Activated naive CD8-positive, alpha-beta T cell treated with anti-CD3 and anti-CD28 coated beads, Interleukin-2, amount 50 U/mL, for 24 hours (primary cell): ENCODE measurements around the gene METTL13.
A peak's percentile ranks its signal among the peaks of the same experiment; 100 is the strongest.
"Not testable (repeated sequence)": the region's sequence is repeated elsewhere in the genome, so short reads cannot be mapped to it uniquely, and the experiment has no call there.

Experiments
- ATAC-seq: fragments of 150-1000 bp; cut with Tn5 transposase; one replicate; pipeline ENCODE4 v1.10.0; 2021
- DNase-seq: peaks from one replicate; pipeline ENCODE4 v3.0.0; 2021
- H3K27ac Mint-ChIP-seq: one replicate; pipeline ENCODE4 v1.8.0; 2021; ENCODE audit warnings: mild to moderate bottlenecking, mixed read lengths
- H3K27me3 Mint-ChIP-seq: one replicate; pipeline ENCODE4 v1.8.0; 2021; ENCODE audit warnings: mixed read lengths
- H3K36me3 Mint-ChIP-seq: one replicate; pipeline ENCODE4 v1.8.0; 2021; ENCODE audit warnings: low read depth, mixed read lengths
- H3K4me1 Mint-ChIP-seq: one replicate; pipeline ENCODE4 v1.8.0; 2021; ENCODE audit warnings: mixed read lengths
- H3K4me3 Mint-ChIP-seq: one replicate; pipeline ENCODE4 v1.8.0; 2021; ENCODE audit warnings: mild to moderate bottlenecking, moderate library complexity, mixed read lengths
- H3K9me3 Mint-ChIP-seq: one replicate; pipeline ENCODE4 v1.8.0; 2021; ENCODE audit warnings: mixed read lengths

The METTL13 gene

DNA sequence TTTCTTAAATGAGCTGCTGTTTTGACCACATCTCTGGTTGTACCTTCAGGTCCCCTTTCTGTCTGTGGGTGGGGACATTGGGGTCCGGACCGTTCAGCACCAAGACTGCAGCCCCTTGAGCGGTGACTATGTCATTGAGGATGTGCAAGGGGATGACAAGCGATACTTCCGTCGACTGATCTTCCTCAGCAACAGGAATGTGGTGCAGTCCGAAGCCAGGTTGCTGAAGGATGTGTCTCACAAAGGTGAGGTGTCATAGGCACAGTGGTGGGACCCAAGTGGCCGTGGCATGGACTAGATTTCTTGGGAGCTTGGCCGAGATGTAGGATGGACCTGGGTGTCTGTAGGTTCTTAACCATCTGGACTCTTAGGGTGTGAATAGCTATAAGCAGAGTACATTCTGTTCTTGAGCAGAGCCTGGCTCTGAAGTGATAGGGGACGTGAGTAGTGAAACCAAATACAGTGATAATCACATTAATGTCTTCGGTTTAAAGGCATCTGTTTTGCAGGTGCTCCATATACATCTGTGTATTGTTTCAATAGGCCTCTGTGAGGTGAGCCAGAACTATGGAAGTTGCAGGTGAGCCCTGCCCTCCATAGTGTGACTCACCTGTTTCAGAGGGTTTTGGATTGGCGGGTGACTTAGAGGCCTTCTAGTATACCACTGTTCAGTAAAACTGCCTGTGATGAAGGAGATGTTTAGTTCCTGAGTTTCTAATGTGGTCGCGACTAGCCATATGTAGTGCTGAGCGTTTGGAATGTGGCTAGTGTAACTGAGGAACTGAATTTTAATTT is 6.4 kb downstream of the METTL13 start:
- ATAC-seq (no peak), DNase-seq (no peak)
- no peaks in the 10 kb centered on the region for H3K27me3 Mint-ChIP-seq
- H3K9me3 Mint-ChIP-seq = no peaks in the 10 kb centered on the region
- H3K36me3 Mint-ChIP-seq = peaks cover 67% of the 10 kb centered on the region
- H3K27ac Mint-ChIP-seq = no peak overlapping the region
- peaks cover 54% of the 10 kb centered on the region for H3K4me1 Mint-ChIP-seq
- no peak overlapping the region for H3K4me3 Mint-ChIP-seq

DNA sequence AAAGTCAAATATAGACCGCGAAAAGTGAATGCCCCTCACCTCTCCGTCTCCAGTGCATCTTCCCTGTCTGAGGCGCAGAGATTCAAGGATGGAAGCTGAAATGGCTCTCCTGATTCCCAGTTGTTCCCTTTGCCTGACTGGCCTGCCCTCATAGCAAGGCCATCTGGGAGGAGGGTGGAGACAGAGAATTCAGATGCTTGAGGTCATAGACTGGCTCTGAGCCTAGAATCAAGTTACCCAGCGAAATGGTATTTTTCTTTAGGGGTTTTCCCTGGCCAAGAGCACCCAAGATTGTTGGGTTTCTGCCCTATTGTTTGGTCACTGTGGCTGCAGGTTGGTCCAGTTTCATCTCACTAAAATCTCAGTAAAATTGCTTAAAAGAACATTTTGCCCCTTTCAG is 7.2 kb downstream of the METTL13 start:
- no peak overlapping the region for H3K27ac Mint-ChIP-seq
- no peak overlapping the region for H3K4me3 Mint-ChIP-seq
- DNase-seq (no peak), ATAC-seq (no peak)
- H3K36me3 Mint-ChIP-seq = peaks cover 64% of the 10 kb centered on the region
- H3K4me1 Mint-ChIP-seq = peaks cover 53% of the 10 kb centered on the region
- H3K9me3 Mint-ChIP-seq = no peaks in the 10 kb centered on the region
- H3K27me3 Mint-ChIP-seq = no peaks in the 10 kb centered on the region

DNA sequence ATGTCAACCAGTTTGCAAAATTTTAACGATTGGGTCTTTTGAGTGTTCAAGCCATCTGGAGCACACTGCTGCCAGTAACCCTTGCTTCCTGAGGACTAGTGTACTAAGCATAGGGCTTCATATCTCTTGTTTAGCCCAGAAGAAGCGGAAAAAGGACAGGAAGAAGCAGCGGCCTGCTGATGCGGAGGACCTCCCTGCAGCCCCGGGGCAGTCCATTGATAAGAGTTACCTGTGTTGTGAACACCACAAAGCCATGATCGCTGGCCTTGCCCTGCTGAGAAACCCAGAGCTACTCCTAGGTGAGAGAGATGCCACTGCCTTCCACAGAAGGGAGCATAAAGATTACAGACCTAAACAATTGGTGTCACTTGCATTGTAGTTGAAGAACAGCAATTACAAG is 8.9 kb downstream of the METTL13 start:
- H3K4me1 Mint-ChIP-seq = peaks cover 54% of the 10 kb centered on the region
- ATAC-seq (no peak), DNase-seq (no peak)
- H3K27me3 Mint-ChIP-seq = no peaks in the 10 kb centered on the region
- H3K36me3 Mint-ChIP-seq = peaks cover 75% of the 10 kb centered on the region
- no peak overlapping the region for H3K27ac Mint-ChIP-seq
- H3K4me3 Mint-ChIP-seq = no peak overlapping the region
- H3K9me3 Mint-ChIP-seq = no peaks in the 10 kb centered on the region

DNA sequence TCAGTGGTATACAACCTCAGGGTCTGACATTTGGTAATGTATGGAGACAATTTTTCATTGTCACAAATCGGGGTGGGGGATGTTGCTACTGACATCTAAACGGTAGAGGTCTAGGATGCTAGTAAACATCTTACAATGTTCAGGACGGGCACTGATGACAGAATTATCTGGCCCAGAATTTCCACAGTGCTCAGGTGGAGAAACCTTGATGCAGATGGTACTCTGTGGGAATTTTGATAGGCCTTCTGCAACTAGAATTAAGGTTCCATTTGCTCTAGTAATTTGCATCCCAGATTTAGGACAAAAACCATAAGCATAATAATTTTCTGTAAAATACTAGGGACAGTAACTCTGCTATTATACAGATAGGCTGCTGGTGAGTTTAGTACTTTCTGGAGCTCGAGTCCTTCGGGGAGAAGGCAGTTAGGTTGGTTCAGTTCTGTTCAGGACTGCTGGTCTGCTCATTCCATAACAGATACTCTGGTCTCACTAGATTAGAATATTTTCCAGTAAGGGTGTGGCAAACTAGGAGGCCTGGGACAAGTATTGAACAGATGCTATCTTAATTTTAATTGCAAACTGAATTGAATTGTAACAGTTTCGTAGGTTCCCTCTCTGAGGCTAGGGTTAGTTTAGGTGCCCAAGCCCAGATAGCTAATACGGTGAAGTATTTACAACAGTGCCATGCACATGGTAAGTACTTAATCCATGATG is 11.4 kb downstream of the METTL13 start:
- Mint-ChIP-seq H3K4me3 (no peak overlapping the region), H3K27me3 (no peaks in the 10 kb centered on the region), H3K4me1 (peaks cover 32% of the 10 kb centered on the region), H3K9me3 (no peaks in the 10 kb centered on the region), H3K36me3 (peaks cover 79% of the 10 kb centered on the region), H3K27ac (peak overlapping the region; percentile 52)
- ATAC-seq (no peak), DNase-seq (no peak)

- no peak for ATAC-seq
- DNase-seq = no peak
- H3K27me3 Mint-ChIP-seq = no peaks in the 10 kb centered on the region
- no peaks in the 10 kb centered on the region for H3K9me3 Mint-ChIP-seq
- peaks cover 29% of the 10 kb centered on the region for H3K4me1 Mint-ChIP-seq
- H3K27ac Mint-ChIP-seq = peak overlapping the region; percentile 91
- H3K4me3 Mint-ChIP-seq = peak overlapping the region; percentile 5
- H3K36me3 Mint-ChIP-seq = peaks cover 81% of the 10 kb centered on the region
Observed at GRCh38 chr1:171793636-171794035, 12.2 kb downstream of the METTL13 start.

GRCh38 chr1:171794085-171794484 is 12.6 kb downstream of the METTL13 start:
- peaks cover 29% of the 10 kb centered on the region for H3K4me1 Mint-ChIP-seq
- H3K27me3 Mint-ChIP-seq = no peaks in the 10 kb centered on the region
- H3K4me3 Mint-ChIP-seq = peak overlapping the region; percentile 5
- peak; percentile 100 for ATAC-seq
- H3K27ac Mint-ChIP-seq = peak overlapping the region; percentile 91
- H3K36me3 Mint-ChIP-seq = peaks cover 77% of the 10 kb centered on the region
- no peaks in the 10 kb centered on the region for H3K9me3 Mint-ChIP-seq
- peak; percentile 41 for DNase-seq

DNA sequence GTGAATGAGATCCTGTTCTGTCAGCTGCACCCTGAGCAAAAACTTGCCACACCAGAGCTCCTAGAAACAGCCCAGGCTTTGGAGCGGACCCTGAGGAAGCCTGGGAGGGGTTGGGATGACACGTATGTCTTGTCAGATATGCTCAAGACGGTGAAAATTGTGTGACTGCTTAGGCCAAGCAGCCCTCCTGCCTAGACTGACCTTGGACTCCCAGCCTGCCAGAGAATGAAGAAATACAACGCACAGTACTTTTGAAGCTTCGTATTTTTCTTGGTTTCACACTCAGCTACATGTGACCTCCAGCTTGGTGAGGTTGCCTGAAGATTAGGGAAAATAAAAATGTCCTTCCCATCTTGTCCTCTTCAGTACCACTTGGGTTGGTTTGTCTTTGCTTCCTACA is 15.1 kb downstream of the METTL13 start:
- H3K36me3 Mint-ChIP-seq = peaks cover 59% of the 10 kb centered on the region
- no peaks in the 10 kb centered on the region for H3K9me3 Mint-ChIP-seq
- DNase-seq (no peak), ATAC-seq (no peak)
- H3K4me1 Mint-ChIP-seq = peaks cover 32% of the 10 kb centered on the region
- H3K4me3 Mint-ChIP-seq = no peak overlapping the region
- H3K27me3 Mint-ChIP-seq = no peaks in the 10 kb centered on the region
- peak overlapping the region; percentile 41 for H3K27ac Mint-ChIP-seq

GRCh38 chr1:171798311-171798710 is 16.9 kb downstream of the METTL13 start:
- Mint-ChIP-seq H3K27me3 (no peaks in the 10 kb centered on the region), H3K4me1 (peaks cover 22% of the 10 kb centered on the region), H3K4me3 (no peak overlapping the region), H3K9me3 (no peaks in the 10 kb centered on the region), H3K36me3 (peaks cover 50% of the 10 kb centered on the region), H3K27ac (no peak overlapping the region)
- ATAC-seq (no peak), DNase-seq (no peak)

DNA sequence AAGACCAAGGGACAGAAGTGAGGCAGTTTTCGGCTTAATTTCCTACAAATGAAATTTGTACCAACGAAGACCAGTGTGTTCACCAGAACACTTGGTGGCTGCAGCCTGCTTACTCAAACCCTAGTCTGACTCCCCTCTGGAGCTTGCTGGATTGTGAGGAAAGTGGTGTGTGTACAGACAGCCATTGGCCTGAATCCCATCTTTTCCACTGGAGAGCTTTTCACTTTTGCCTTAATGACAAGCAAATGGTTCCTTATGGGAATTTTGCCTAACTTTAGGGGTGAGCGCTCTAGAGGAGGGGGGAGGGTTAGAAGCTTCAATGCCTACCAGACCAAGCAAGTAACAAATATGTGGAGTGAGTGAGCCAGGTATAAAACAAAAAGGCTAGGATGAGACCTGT is 17.3 kb downstream of the METTL13 start:
- Mint-ChIP-seq H3K36me3 (peaks cover 48% of the 10 kb centered on the region), H3K27me3 (no peaks in the 10 kb centered on the region), H3K27ac (no peak overlapping the region), H3K4me3 (no peak overlapping the region), H3K4me1 (peaks cover 17% of the 10 kb centered on the region), H3K9me3 (no peaks in the 10 kb centered on the region)
- DNase-seq = no peak
- no peak for ATAC-seq

DNA sequence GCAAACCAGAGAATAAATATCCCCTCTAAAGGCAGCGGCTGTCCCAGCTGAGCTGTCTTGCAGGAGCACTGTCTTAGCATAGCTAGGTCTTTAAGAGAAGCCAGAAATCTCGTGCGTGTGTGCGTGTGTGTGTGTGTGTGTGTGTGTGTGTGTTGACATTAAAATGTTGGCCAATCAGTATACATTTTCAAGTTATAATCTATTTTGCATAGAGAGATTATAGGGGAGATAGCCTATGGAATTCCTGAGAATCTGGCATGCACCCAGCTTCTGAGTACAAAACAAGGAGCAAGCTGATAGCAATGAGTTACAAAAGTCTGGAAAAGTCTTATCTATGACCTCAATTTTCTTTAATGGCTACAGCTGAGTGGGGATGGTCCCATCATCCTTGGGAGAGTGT is 17.7 kb downstream of the METTL13 start:
- Mint-ChIP-seq H3K27ac (no peak overlapping the region), H3K27me3 (no peaks in the 10 kb centered on the region), H3K36me3 (peaks cover 44% of the 10 kb centered on the region), H3K4me1 (peaks cover 13% of the 10 kb centered on the region), H3K4me3 (no peak overlapping the region), H3K9me3 (no peaks in the 10 kb centered on the region)
- ATAC-seq (no peak), DNase-seq (no peak)

DNA sequence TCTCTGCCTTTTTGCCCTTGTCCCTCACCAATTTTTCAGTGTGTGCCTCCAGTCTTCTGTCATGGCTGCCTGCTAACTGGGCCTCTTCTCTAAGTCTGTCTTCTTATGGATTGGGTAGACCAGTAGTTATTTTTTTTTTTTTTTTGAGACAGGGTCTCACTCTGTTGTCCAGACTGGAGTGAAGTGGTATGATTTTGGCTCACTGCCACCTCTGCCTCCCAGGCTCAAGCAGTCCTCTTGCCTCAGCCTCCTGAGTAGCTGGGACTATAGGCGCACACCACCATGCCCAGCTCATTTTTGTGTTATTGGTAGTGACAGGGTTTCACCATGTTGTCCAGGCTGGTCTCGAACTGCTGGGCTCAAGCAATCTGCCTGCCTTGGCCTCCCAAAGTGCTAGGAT is 18.2 kb downstream of the METTL13 start:
- not testable (repeated sequence) for H3K27me3 Mint-ChIP-seq, H3K9me3 Mint-ChIP-seq, H3K4me3 Mint-ChIP-seq, ATAC-seq, DNase-seq, H3K27ac Mint-ChIP-seq, H3K4me1 Mint-ChIP-seq
- peaks cover 38% of the 10 kb centered on the region for H3K36me3 Mint-ChIP-seq

- no peak overlapping the region for H3K27ac Mint-ChIP-seq
- H3K36me3 Mint-ChIP-seq = peaks cover 32% of the 10 kb centered on the region
- H3K27me3 Mint-ChIP-seq = no peaks in the 10 kb centered on the region
- peaks cover 4% of the 10 kb centered on the region for H3K4me1 Mint-ChIP-seq
- H3K4me3 Mint-ChIP-seq = no peak overlapping the region
- ATAC-seq (no peak), DNase-seq (no peak)
- H3K9me3 Mint-ChIP-seq = no peaks in the 10 kb centered on the region
Observed at GRCh38 chr1:171800342-171800741, 18.9 kb downstream of the METTL13 start.

DNA sequence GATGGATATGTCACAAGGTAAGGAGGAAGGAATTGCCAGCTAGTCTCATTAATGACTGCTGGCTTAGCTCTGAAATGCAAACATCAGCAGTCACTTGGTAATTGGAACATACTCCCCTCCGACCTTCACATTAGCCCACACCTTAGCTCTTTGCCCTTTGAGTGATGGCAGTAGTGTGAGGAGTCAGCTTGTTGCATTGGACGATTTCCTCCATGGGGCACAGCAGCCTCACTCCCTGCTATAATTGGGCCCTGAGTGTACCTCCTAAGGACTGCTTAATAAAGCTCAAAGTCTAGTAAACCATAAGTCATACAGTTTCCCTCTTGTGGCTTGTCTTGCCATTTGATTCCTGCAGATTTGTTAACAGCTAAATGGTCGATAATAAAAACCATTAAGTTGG is 19.4 kb downstream of the METTL13 start:
- no peaks in the 10 kb centered on the region for H3K9me3 Mint-ChIP-seq
- no peak for DNase-seq

DNA sequence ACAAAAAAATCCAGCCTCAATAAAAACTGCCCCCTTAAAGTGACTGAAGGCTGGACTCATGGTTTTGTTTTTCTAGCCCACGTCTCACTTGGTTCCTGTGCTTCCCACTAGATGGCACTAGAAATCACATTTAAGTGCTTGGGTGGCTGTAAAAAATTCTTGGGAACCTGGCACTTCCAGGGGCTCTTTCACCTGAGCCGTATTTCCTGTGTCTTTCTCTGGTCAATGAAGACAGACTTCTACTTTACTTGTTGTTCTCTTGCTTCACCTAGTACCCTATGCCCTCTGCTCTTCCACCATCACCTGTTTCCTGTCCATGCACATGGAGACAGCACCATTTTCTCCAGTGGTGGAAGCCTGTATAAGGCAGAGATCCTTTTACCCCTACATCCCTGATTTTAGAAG is 20.0 kb downstream of the METTL13 start:
- no peak for DNase-seq
- H3K4me1 Mint-ChIP-seq = peaks cover 13% of the 10 kb centered on the region
- peaks cover 22% of the 10 kb centered on the region for H3K36me3 Mint-ChIP-seq
- no peaks in the 10 kb centered on the region for H3K9me3 Mint-ChIP-seq
- H3K4me3 Mint-ChIP-seq = no peak overlapping the region
- H3K27me3 Mint-ChIP-seq = no peaks in the 10 kb centered on the region
- ATAC-seq = no peak
- no peak overlapping the region for H3K27ac Mint-ChIP-seq

More for the DNA sequence above, 19.4 kb downstream of the METTL13 start:
- Mint-ChIP-seq H3K4me3 (no peak overlapping the region), H3K27ac (no peak overlapping the region), H3K27me3 (no peaks in the 10 kb centered on the region), H3K4me1 (peaks cover 10% of the 10 kb centered on the region), H3K36me3 (peaks cover 28% of the 10 kb centered on the region)
- peak; percentile 29 for ATAC-seq

GRCh38 chr1:171802207-171802606 is 20.7 kb downstream of the METTL13 start:
- Mint-ChIP-seq H3K27ac (no peak overlapping the region), H3K9me3 (no peaks in the 10 kb centered on the region), H3K4me1 (peaks cover 15% of the 10 kb centered on the region), H3K36me3 (peaks cover 15% of the 10 kb centered on the region), H3K4me3 (no peak overlapping the region), H3K27me3 (no peaks in the 10 kb centered on the region)
- DNase-seq (no peak), ATAC-seq (no peak)
